Head of caudate nucleus (tissue), 42 donors: ENCODE measurements around the gene CCDC81.
"Not testable (repeated sequence)": the region's sequence is repeated elsewhere in the genome, so short reads cannot be mapped to it uniquely, and the experiment has no call there.

Experiments
- DNase-seq, 42 donors: peaks; one replicate each; pipeline versions ENCODE4 v3.0.0 to v3.0.0-alpha.2; 2020 to 2021; ENCODE audit warnings: mixed read lengths in 7 of 42
- intact Hi-C: fragments of 100-400 bp; cut with DNase I; formaldehyde crosslinking; loops from one replicate; pipeline ENCODE4 v1.15.0; 2022

The CCDC81 gene

GRCh38 chr11:86383041-86383955 lies 8.6 kb downstream of the CCDC81 start:
- intact Hi-C loops = no loop called here
- DNase-seq = no peak

GRCh38 chr11:86386283-86386682 lies 11.6 kb downstream of the CCDC81 start:
- no peak for DNase-seq
- intact Hi-C loops = no loop called here

- no peak for DNase-seq
- intact Hi-C loops = no loop called here
These were observed 12.1 kb downstream of the CCDC81 start for GRCh38 chr11:86386746-86387145.

GRCh38 chr11:86388198-86388597 lies 13.5 kb downstream of the CCDC81 start:
- no peak for DNase-seq
- intact Hi-C loops = no loop called here

GRCh38 chr11:86390487-86390886 lies 15.8 kb downstream of the CCDC81 start:
- intact Hi-C loops = no loop called here

GRCh38 chr11:86395061-86395551 lies 20.4 kb downstream of the CCDC81 start:
- intact Hi-C loops = no loop called here
- peak in 16 of 42 donors; percentile 4 to 46 (median 22) for DNase-seq

More at GRCh38 chr11:86390487-86390886, 15.8 kb downstream of the CCDC81 start:
- no peak for DNase-seq

GRCh38 chr11:86396396-86396795 lies 21.7 kb downstream of the CCDC81 start:
- DNase-seq = no peak
- intact Hi-C loops = no loop called here

- DNase-seq = no peak
- intact Hi-C loops = no loop called here
These were observed 22.7 kb downstream of the CCDC81 start for GRCh38 chr11:86397351-86397750.

GRCh38 chr11:86398106-86398505 lies 23.4 kb downstream of the CCDC81 start:
- intact Hi-C loops = no loop called here
- no peak for DNase-seq

GRCh38 chr11:86403458-86403857 lies 28.8 kb downstream of the CCDC81 start:
- intact Hi-C loops = no loop called here
- no peak for DNase-seq

GRCh38 chr11:86408845-86409244 lies 34.2 kb downstream of the CCDC81 start:
- intact Hi-C loops = no loop called here
- DNase-seq = no peak

- no peak for DNase-seq
- intact Hi-C loops = no loop called here
These were observed 39.3 kb downstream of the CCDC81 start for GRCh38 chr11:86414032-86414431.

GRCh38 chr11:86415026-86415425 lies 40.3 kb downstream of the CCDC81 start:
- intact Hi-C loops = no loop called here
- DNase-seq = no peak

GRCh38 chr11:86416494-86416893 lies 41.8 kb downstream of the CCDC81 start:
- intact Hi-C loops = no loop called here
- no peak for DNase-seq

GRCh38 chr11:86416951-86417350 lies 42.3 kb downstream of the CCDC81 start:
- intact Hi-C loops, DNase-seq: not testable (repeated sequence)

GRCh38 chr11:86418106-86418505 lies 43.4 kb downstream of the CCDC81 start:
- no peak for DNase-seq
- intact Hi-C loops = no loop called here

GRCh38 chr11:86418513-86418912 lies 43.8 kb downstream of the CCDC81 start:
- intact Hi-C loops = no loop called here
- no peak for DNase-seq

GRCh38 chr11:86418917-86419316 lies 44.2 kb downstream of the CCDC81 start:
- DNase-seq = no peak
- intact Hi-C loops = no loop called here

- no peak for DNase-seq
- intact Hi-C loops = no loop called here
These were observed 47.3 kb downstream of the CCDC81 start for GRCh38 chr11:86421946-86422345.

GRCh38 chr11:86422371-86422770 lies 47.7 kb downstream of the CCDC81 start:
- intact Hi-C loops = no loop called here
- DNase-seq = no peak

- intact Hi-C loops, DNase-seq: not testable (repeated sequence)
These were observed 48.8 kb downstream of the CCDC81 start for GRCh38 chr11:86423488-86423887.
